Left cardiac atrium (tissue), 4 donors: ENCODE data around the gene SEL1L3. TPM values are rescaled to one million over a fixed set of nuclear protein-coding genes. Genes with fewer than 3 reads are reported as not detected.

Experiments
- ATAC-seq, 2 donors: fragments of 200-7000 bp; cut with Tn5 transposase; one replicate each; pipeline ENCODE4 v1.9.1; 2020; ENCODE audit warnings: mild to moderate bottlenecking in 2 of 2, moderate library complexity in 2 of 2
- DNase-seq: peaks from one replicate; pipeline ENCODE4 v3.0.0-alpha.2; 2020
- intact Hi-C, 2 donors: fragments of 100-400 bp; cut with DNase I; formaldehyde crosslinking; loops; one replicate each; pipeline versions ENCODE4 v1.14.1 to v1.15.1; 2022 to 2023
- total RNA-seq, 2 donors: library from RNA; stranded (reverse); fragmentation: NEBNext Ultra II Directional; extraction: Animal tissue kit (Norgen Biotek cat#: 25700); gene quantifications; one replicate each; pipeline ENCODE4 v1.2.1, GENCODE V29; 2021
- donor health status: DM: no; HTN: yes; CAD: no.
- donor health status: DM: no; HTN: yes; CAD: no; lungs with severe emphysema.
- donor health status: DM: yes; HTN: yes; CAD: no.
- donor health status: Dilated cardiomyopathy.

Gene SEL1L3
- total RNA-seq, 2 donors from 2014 or later: 5.6 to 6.6 TPM

- intact Hi-C loops: no loop called here
- ATAC-seq (no peak), DNase-seq (no peak)
These were observed 57.4 kb downstream of the SEL1L3 start for GRCh38 chr4:25805255-25805860.

GRCh38 chr4:25803720-25804225, 59.0 kb downstream of the SEL1L3 start:
- no peak for ATAC-seq

GRCh38 chr4:25801594-25801993, 61.2 kb downstream of the SEL1L3 start:
- no peak for DNase-seq
- intact Hi-C loops: no loop called here
- ATAC-seq: no peak

More at GRCh38 chr4:25803720-25804225, 59.0 kb downstream of the SEL1L3 start:
- intact Hi-C loops: no loop called here
- no peak for DNase-seq

GRCh38 chr4:25800245-25800644, 62.5 kb downstream of the SEL1L3 start:
- intact Hi-C loops: no loop called here
- no peak for ATAC-seq

GRCh38 chr4:25799522-25799921, 63.3 kb downstream of the SEL1L3 start:
- ATAC-seq (no peak), DNase-seq (no peak)
- intact Hi-C loops: no loop called here

More at GRCh38 chr4:25800245-25800644, 62.5 kb downstream of the SEL1L3 start:
- DNase-seq: no peak

- intact Hi-C loops: no loop called here
- ATAC-seq (no peak), DNase-seq (no peak)
These were observed 65.7 kb downstream of the SEL1L3 start for GRCh38 chr4:25797136-25797535.

- intact Hi-C loops: no loop called here
- no peak for ATAC-seq
- DNase-seq: no peak
These were observed 67.0 kb downstream of the SEL1L3 start for GRCh38 chr4:25795566-25796454.

- intact Hi-C loops: no loop called here
- ATAC-seq (no peak), DNase-seq (no peak)
These were observed 67.7 kb downstream of the SEL1L3 start for GRCh38 chr4:25795091-25795490.

- peak in 1 of 2 donors; percentile 50 for ATAC-seq
- intact Hi-C loops: no loop called here
These were observed 69.9 kb downstream of the SEL1L3 start for GRCh38 chr4:25792876-25793275.

GRCh38 chr4:25792200-25792791, 70.5 kb downstream of the SEL1L3 start:
- intact Hi-C loops: no loop called here
- no peak for DNase-seq
- ATAC-seq: no peak

More at GRCh38 chr4:25792876-25793275, 69.9 kb downstream of the SEL1L3 start:
- DNase-seq: no peak

- intact Hi-C loops: no loop called here
- DNase-seq (no peak), ATAC-seq (no peak)
These were observed 72.8 kb downstream of the SEL1L3 start for GRCh38 chr4:25790024-25790423.

GRCh38 chr4:25788703-25789238, 74.0 kb downstream of the SEL1L3 start:
- DNase-seq: no peak
- intact Hi-C loops: no loop called here
- ATAC-seq: no peak

- ATAC-seq (no peak), DNase-seq (no peak)
- intact Hi-C loops: no loop called here
These were observed 76.2 kb downstream of the SEL1L3 start for GRCh38 chr4:25786497-25787065.

GRCh38 chr4:25783943-25784342, 78.8 kb downstream of the SEL1L3 start:
- ATAC-seq: no peak

GRCh38 chr4:25783126-25783525, 79.7 kb downstream of the SEL1L3 start:
- no peak for DNase-seq
- intact Hi-C loops: no loop called here
- ATAC-seq: no peak

More at GRCh38 chr4:25783943-25784342, 78.8 kb downstream of the SEL1L3 start:
- DNase-seq: no peak
- intact Hi-C loops: no loop called here

GRCh38 chr4:25782482-25782881, 80.3 kb downstream of the SEL1L3 start:
- intact Hi-C loops: no loop called here
- ATAC-seq (no peak), DNase-seq (no peak)

- intact Hi-C loops: no loop called here
These were observed 83.8 kb downstream of the SEL1L3 start for GRCh38 chr4:25779021-25779420.

GRCh38 chr4:25776795-25777194, 86.0 kb downstream of the SEL1L3 start:
- no peak for DNase-seq
- no peak for ATAC-seq
- intact Hi-C loops: no loop called here

More at GRCh38 chr4:25779021-25779420, 83.8 kb downstream of the SEL1L3 start:
- DNase-seq (no peak), ATAC-seq (no peak)

GRCh38 chr4:25775166-25775565, 87.6 kb downstream of the SEL1L3 start:
- DNase-seq: no peak
- intact Hi-C loops: no loop called here

More at GRCh38 chr4:25775166-25775565, 87.6 kb downstream of the SEL1L3 start:
- ATAC-seq: no peak
